Bronchial epithelial cell (primary cell): ENCODE results near the gene CXCR6. TPM values are rescaled to one million over a fixed set of nuclear protein-coding genes. Genes with fewer than 3 reads are reported as not detected.
A peak's percentile ranks its signal among the peaks of the same experiment; 100 is the strongest.

Source experiments
- DNase-seq: peaks from one replicate; pipeline ENCODE4 v3.0.0-alpha.2; 2010; ENCODE audit warnings: low read depth
- FAIRE-seq: peaks from 2 replicates; lab custom pipeline; 2011; peaks lifted over from hg19 to GRCh38; lab: Jason Lieb, UNC
- H3K27me3 ChIP-seq: 2 replicates; pipeline ENCODE4 v1.5.1; 2011; ENCODE audit warnings: low read length; ENCODE audit not compliant: control insufficient read depth, insufficient read depth
- H3K36me3 ChIP-seq: 2 replicates; pipeline ENCODE4 v1.5.1; 2011; ENCODE audit warnings: low read length; ENCODE audit not compliant: control insufficient read depth, insufficient read depth
- H3K4me3 ChIP-seq: 2 replicates; pipeline ENCODE4 v1.5.1; 2011; ENCODE audit warnings: mild to moderate bottlenecking, low read depth, low read length, control low read depth
- total RNA-seq: library from RNA; depleted of rRNA; stranded (reverse); fragments of >200 nt; gene quantifications from 2 replicates; pipeline ENCODE4 v1.2.1, GENCODE V29; 2014
- TF ChIP-seq, protein P1 (sequence below): IDR thresholded peaks from 2 replicates; pipeline ENCODE4 v1.5.1; 2011; ENCODE audit warnings: mild to moderate bottlenecking, moderate library complexity, low read length, control low read depth, inconsistent platforms; ENCODE audit not compliant: insufficient read depth, severe bottlenecking

The CXCR6 gene
- total RNA-seq, 1 donor from 2014 or later, result not detected

DNA sequence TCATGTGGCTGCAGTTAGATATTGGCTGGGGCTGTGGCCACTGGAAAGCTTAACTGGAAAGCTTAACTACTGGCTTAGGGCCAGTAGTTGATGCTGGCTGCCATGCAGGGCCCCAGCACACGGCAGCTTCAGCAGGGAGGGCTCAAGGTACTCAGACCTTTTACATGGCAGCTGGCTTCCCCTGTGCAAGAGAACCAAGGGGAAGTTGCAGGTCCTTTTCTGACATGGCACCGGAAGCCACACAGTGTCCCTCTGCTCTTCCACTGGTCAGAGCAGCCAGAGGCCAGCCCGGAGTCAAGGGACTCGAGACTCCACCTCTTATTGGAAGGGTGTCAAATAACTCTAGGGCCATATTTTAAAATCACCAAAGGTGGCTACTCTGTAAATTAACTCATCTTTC, 32.4 kb upstream of the CXCR6 start:
- H3K4me3 ChIP-seq, result no peak overlapping the region
- DNase-seq (no peak), FAIRE-seq (no peak)
- no peaks in the 10 kb centered on the region for H3K36me3 ChIP-seq
- peaks cover 9% of the 10 kb centered on the region for H3K27me3 ChIP-seq
- TF ChIP-seq, protein P1, sequence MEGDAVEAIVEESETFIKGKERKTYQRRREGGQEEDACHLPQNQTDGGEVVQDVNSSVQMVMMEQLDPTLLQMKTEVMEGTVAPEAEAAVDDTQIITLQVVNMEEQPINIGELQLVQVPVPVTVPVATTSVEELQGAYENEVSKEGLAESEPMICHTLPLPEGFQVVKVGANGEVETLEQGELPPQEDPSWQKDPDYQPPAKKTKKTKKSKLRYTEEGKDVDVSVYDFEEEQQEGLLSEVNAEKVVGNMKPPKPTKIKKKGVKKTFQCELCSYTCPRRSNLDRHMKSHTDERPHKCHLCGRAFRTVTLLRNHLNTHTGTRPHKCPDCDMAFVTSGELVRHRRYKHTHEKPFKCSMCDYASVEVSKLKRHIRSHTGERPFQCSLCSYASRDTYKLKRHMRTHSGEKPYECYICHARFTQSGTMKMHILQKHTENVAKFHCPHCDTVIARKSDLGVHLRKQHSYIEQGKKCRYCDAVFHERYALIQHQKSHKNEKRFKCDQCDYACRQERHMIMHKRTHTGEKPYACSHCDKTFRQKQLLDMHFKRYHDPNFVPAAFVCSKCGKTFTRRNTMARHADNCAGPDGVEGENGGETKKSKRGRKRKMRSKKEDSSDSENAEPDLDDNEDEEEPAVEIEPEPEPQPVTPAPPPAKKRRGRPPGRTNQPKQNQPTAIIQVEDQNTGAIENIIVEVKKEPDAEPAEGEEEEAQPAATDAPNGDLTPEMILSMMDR, result no peak

DNA sequence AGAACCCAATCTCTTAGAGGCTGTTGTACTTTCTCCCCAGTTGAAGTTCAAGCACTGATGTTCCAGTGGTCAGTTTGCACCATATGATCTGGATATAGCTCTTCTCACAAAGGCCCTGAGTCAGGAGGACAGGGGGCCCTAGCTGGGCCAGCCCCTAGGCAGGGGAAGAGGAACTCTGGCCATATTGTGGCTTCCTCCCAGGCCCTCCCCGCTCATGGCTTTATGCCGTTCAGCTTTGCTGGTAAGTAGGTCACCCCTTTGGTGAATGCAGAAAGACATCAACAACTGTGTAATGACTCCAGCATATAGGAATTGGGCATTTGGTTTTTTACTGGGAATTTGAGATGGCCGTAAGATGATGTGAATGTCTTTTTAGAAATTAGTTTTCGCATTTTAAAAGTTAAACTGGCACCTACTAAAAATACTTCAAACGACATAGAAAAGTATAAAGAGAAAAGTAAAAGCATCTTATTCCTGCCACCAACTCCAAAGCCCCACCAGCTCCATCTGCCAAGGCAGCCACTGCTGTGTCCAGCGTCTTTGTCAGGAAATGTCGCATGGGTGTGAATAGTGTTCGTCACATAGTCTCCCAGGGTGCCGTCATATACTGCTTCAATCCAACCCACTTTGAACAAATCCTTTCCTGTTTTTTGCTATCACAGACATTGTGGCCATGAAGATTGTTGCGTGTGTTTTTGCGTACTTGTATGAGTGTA, 31.6 kb upstream of the CXCR6 start:
- DNase-seq (no peak), FAIRE-seq (no peak)
- H3K27me3 ChIP-seq, result peaks cover 8% of the 10 kb centered on the region
- TF ChIP-seq, protein P1, result no peak
- no peak overlapping the region for H3K4me3 ChIP-seq
- no peaks in the 10 kb centered on the region for H3K36me3 ChIP-seq

DNA sequence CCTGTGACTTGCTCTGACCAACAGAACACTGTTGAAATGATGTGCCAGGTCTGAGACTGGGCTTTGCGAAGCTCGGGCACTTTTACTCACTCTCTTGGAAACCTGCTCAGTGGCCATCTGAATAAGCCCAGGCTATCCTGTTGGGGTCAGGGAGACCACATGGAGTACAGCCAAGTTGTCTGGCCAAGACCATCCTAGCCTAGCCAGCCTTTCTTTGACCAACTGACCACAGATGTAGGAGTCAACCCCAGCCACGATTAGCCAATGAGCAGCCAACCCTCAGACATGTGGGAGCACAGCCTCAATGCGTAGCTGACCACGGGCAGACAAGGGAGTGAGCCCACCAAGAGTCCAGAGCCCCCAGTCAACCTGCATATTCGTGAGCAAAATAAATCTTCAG, 30.8 kb upstream of the CXCR6 start:
- FAIRE-seq, result peak; percentile 32
- Histone ChIP-seq H3K4me3 (no peak overlapping the region), H3K36me3 (no peaks in the 10 kb centered on the region), H3K27me3 (peaks cover 5% of the 10 kb centered on the region)
- TF ChIP-seq, protein P1, result no peak
- DNase-seq, result no peak

DNA sequence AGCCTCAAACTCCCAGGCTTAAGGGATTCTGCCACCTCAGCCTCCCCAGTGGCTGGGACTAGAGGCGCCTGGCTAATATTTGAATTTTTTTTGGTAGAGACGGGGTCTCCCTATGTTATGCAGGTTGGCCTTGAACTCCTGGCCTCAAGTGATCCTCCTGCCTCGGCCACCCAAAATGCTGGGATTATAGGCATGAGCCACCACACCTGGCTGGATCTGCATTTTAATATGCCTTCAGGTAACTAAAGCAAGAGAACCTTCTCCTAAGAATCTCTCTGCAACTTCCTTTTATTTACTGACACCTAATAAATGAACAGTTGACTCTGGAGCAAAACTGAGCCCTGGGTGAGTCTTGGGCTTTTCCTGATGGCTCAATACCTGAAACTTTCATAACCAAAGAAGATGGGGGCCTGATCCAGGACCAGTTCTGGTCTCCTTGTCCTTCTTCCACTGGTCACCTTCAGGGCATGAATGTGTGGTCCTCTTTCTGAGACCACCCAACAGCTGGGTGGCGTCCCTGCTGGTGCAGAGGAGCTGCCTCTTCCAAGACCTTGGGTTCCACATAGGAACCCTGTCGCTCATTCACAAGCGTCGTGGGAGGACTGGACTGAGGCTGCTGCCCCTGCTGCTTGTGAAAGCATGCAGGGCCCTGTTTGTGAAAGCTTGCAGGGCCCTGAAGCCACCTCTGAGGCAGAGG, 28.8 kb upstream of the CXCR6 start:
- no peak for DNase-seq
- Histone ChIP-seq H3K4me3 (no peak overlapping the region), H3K27me3 (peaks cover 5% of the 10 kb centered on the region), H3K36me3 (no peaks in the 10 kb centered on the region)
- TF ChIP-seq, protein P1, result no peak
- FAIRE-seq, result no peak

DNA sequence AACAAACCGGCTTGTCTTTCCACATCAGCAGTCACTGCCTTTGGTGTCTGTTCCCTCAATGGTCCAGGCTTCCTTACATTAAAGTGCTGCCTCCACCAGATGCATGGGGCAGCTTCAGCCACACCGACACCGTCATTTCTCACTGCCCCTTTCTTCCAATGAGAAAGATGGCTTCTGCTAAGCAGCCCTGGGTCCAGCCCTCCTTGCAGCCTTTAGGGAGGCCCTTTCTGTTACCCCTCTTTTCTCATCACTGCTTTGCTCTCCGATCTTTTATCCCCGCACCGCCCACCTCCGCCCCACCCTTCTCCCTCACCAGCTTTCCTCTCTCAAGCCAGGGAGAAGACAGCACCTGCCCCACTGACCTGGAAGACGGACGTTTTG, 28.2 kb upstream of the CXCR6 start:
- H3K4me3 ChIP-seq, result no peak overlapping the region
- DNase-seq (no peak), FAIRE-seq (no peak)

More for the DNA sequence above, 28.2 kb upstream of the CXCR6 start:
- H3K27me3 ChIP-seq, result peaks cover 5% of the 10 kb centered on the region
- TF ChIP-seq, protein P1, result no peak
- no peaks in the 10 kb centered on the region for H3K36me3 ChIP-seq
